ENCODE data around the gene RUNX2. TPM values are rescaled to one million over a fixed set of nuclear protein-coding genes. Genes with fewer than 3 reads are reported as not detected.

Gene RUNX2
- total RNA-seq, 4 donors from 2014 or later = 0.26 to 6.2 (median 2.1) TPM

- Histone ChIP-seq H3K4me3 (no peak overlapping the region), H3K4me1 (no peaks in the 10 kb centered on the region), H3K27ac (peak overlapping the region in 1 of 2 donors; percentile 41), H3K36me3 (no peaks in the 10 kb centered on the region), H3K27me3 (no peaks in the 10 kb centered on the region), H3K9me3 (no peaks in the 10 kb centered on the region)
- TF ChIP-seq POLR2A (IDR thresholded peaks at IDR 0.05) (no peak), CTCF (IDR thresholded peaks at IDR 0.05) (no peak)
- no peak for DNase-seq
- intact Hi-C loops (cut with DNase I; ENCODE audit: low total_unique reads) = no loop called here
These were observed 205.3 kb downstream of the RUNX2 start for GRCh38 chr6:45533386-45533785.

- no peak for DNase-seq
- Histone ChIP-seq H3K36me3 (no peaks in the 10 kb centered on the region), H3K27me3 (no peaks in the 10 kb centered on the region), H3K27ac (no peak overlapping the region), H3K4me3 (no peak overlapping the region), H3K9me3 (no peaks in the 10 kb centered on the region), H3K4me1 (no peaks in the 10 kb centered on the region)
- TF ChIP-seq POLR2A (IDR thresholded peaks at IDR 0.05) (no peak), CTCF (IDR thresholded peaks at IDR 0.05) (no peak)
- intact Hi-C loops (cut with DNase I; ENCODE audit: low total_unique reads) = no loop called here
These were observed 207.8 kb downstream of the RUNX2 start for GRCh38 chr6:45535933-45536332.

GRCh38 chr6:45537539-45537938 is 209.4 kb downstream of the RUNX2 start:
- no peaks in the 10 kb centered on the region for H3K27me3 ChIP-seq
- H3K4me3 ChIP-seq = no peak overlapping the region
- no peak for DNase-seq
- intact Hi-C loops (cut with DNase I; ENCODE audit: low total_unique reads) = no loop called here
- no peak overlapping the region for H3K27ac ChIP-seq
- H3K36me3 ChIP-seq = no peaks in the 10 kb centered on the region
- H3K4me1 ChIP-seq = no peaks in the 10 kb centered on the region
- H3K9me3 ChIP-seq = no peaks in the 10 kb centered on the region
- TF ChIP-seq CTCF (IDR thresholded peaks at IDR 0.05) = no peak
- no peak for TF ChIP-seq POLR2A (IDR thresholded peaks at IDR 0.05)

DNA sequence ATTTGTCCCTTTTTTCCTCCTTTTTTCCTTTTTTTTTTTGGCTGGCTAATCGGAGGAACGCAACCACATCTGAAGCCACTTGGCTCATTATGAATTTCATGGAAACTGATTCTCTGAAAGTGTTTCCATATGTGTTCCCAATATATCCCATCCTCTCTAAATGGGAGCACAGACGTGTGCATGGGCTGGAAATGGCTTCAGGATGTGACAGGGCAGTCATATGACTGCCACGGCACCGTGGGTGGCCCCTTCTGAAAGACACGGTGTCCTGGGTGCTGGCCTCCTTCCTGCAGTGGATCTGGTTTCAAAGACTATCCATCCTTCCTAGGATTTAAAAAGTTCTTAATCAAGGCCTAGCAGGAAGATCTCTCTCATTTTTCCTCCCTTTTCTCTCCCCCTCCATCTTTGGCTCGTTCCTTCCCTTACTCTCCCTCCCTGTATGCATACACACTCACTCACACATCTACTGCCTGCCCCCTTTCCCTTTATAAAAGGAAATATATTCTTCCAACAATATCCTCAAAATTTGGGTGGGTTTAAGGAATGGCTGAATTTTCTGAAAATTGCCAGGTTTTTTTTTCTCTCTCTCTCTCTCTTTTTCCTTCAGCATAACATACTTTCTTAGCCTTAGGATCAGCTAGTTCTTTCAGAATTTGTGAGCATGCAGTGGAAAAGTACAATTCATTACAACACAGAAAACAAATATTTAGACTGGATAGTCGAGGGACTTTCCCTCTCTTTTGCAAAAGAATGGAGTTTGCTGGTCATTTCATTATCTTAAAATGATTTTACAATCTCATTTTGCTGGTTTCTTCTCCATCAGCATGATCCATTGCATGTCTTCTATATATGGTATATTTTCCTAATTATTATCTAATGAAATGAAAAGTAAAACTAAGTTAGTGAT is 210.8 kb downstream of the RUNX2 start:
- H3K4me3 ChIP-seq = no peak overlapping the region
- H3K36me3 ChIP-seq = no peaks in the 10 kb centered on the region
- DNase-seq = peak in 1 of 2 donors; percentile 47
- TF ChIP-seq CTCF (IDR thresholded peaks at IDR 0.05) = no peak
- no peak for TF ChIP-seq POLR2A (IDR thresholded peaks at IDR 0.05)
- H3K4me1 ChIP-seq = no peaks in the 10 kb centered on the region
- intact Hi-C loops (cut with DNase I; ENCODE audit: low total_unique reads) = no loop called here
- H3K27ac ChIP-seq = peak overlapping the region in 1 of 2 donors; percentile 21
- H3K27me3 ChIP-seq = no peaks in the 10 kb centered on the region
- no peaks in the 10 kb centered on the region for H3K9me3 ChIP-seq

DNA sequence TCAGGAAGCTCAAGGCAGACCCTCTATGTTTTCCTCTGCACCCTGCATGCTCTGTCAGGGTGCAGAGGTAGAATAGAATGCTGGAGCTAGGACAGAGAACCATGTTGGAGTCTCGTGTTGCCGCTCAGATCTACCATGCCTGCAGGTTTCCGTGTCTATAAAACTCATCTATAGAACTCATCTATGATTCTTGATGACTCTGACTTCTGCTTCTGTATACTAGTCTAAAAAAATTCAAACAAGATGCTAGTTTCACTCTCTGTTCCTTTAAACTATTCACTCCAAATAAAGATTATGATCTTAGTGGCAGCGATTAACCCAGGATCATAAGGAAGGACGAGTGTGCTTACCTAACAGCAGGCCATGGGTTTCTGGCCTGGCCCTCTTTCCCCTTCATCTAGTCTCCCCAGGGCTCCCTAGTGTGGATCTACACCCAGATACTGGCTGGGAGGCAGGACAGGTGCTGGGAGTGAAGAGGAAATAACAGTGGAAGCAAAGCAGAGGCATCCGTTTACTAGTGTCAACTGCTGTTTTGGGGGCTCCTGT is 212.3 kb downstream of the RUNX2 start:
- Histone ChIP-seq H3K27ac (no peak overlapping the region), H3K4me1 (no peaks in the 10 kb centered on the region), H3K27me3 (no peaks in the 10 kb centered on the region), H3K4me3 (no peak overlapping the region), H3K36me3 (no peaks in the 10 kb centered on the region), H3K9me3 (no peaks in the 10 kb centered on the region)
- TF ChIP-seq POLR2A (IDR thresholded peaks at IDR 0.05) (no peak), CTCF (IDR thresholded peaks at IDR 0.05) (no peak)
- intact Hi-C loops (cut with DNase I; ENCODE audit: low total_unique reads) = no loop called here
- DNase-seq = no peak

Measured in uterus (tissue), 4 donors.